ENCODE data around the gene RAB9A. TPM values are rescaled to one million over a fixed set of nuclear protein-coding genes. Genes with fewer than 3 reads are reported as not detected.

The RAB9A gene
- total RNA-seq, 1 experiment from 2014 or later = 29.5 TPM

DNA sequence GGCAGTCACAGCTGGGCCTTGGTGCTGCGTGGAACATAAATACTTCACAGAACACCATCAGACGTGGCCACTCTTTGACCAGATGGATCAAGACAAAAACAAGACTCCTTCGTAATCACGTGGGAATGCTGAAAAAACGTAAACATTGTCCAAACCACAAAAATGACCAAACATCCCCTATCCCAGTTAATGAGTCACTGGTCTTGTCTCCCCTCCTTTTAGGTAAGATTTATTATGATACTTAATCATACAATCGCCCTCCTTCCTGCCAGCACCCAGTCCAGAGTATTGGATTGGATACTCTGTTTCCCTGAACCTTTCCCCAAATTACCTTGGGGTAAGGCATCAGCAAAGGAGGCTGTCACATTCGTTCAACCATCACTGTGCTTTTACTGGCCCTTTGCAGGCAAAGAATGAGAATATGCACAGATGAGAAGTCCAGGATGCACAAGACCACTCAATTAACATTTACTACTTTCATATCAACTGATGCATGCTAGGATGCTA is 36.6 kb upstream of the RAB9A start:
- peak overlapping the region; percentile 91 for H3K4me2 ChIP-seq (ENCODE audit: low read length)
- no peaks in the 10 kb centered on the region for H3K27me3 ChIP-seq (ENCODE audit: low read length)
- peak overlapping the region; percentile 50 for H2AFZ ChIP-seq (ENCODE audit: low read length)
- DNase-seq = peak; percentile 88
- no peaks in the 10 kb centered on the region for H3K9me3 ChIP-seq (ENCODE audit: low read length)
- intact Hi-C loops (cut with micrococcal nuclease) = loop anchor here (2.0 to 10.0 kb wide), 2 partner anchors 82 to 678 kb away; partner anchors contain the start of genes OFD1, TMSB4X and TRAPPC2
- H3K4me1 ChIP-seq (ENCODE audit: insufficient read depth, low read length) = peaks cover 28% of the 10 kb centered on the region
- peak overlapping the region; percentile 92 for H3K9ac ChIP-seq (ENCODE audit: low read length)
- H3K36me3 ChIP-seq (ENCODE audit: low read depth, low read length) = no peaks in the 10 kb centered on the region
- H3K79me2 ChIP-seq (ENCODE audit: low read length) = no peaks in the 10 kb centered on the region
- no peaks in the 10 kb centered on the region for H4K20me1 ChIP-seq (ENCODE audit: low read length)
- peak overlapping the region; percentile 82 for H3K4me3 ChIP-seq (ENCODE audit: low read length)
- TF ChIP-seq, protein P1, sequence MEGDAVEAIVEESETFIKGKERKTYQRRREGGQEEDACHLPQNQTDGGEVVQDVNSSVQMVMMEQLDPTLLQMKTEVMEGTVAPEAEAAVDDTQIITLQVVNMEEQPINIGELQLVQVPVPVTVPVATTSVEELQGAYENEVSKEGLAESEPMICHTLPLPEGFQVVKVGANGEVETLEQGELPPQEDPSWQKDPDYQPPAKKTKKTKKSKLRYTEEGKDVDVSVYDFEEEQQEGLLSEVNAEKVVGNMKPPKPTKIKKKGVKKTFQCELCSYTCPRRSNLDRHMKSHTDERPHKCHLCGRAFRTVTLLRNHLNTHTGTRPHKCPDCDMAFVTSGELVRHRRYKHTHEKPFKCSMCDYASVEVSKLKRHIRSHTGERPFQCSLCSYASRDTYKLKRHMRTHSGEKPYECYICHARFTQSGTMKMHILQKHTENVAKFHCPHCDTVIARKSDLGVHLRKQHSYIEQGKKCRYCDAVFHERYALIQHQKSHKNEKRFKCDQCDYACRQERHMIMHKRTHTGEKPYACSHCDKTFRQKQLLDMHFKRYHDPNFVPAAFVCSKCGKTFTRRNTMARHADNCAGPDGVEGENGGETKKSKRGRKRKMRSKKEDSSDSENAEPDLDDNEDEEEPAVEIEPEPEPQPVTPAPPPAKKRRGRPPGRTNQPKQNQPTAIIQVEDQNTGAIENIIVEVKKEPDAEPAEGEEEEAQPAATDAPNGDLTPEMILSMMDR (conservative IDR thresholded peaks at IDR 0.05; ENCODE audit: low read depth, low read length) = no peak
- no peak for TF ChIP-seq EZH2phosphoT487 (IDR thresholded peaks at IDR 0.05; ENCODE audit: borderline replicate concordance, low read length)
- H3K27ac ChIP-seq (ENCODE audit: low read length) = peak overlapping the region; percentile 98
- H3F3A ChIP-seq (ENCODE audit: low read length, unreplicated experiment) = peaks cover 5% of the 10 kb centered on the region
- POLR2A ChIA-PET (ENCODE audit: unreplicated experiment) = no interaction called here
- CTCF ChIA-PET = no interaction called here
- ATAC-seq = peak; percentile 63
- no peaks in the 10 kb centered on the region for H3K9me2 ChIP-seq (replicated peaks; ENCODE audit: low read length)
- TSS peak; percentile 82 for BruUV-seq (replicated peaks)

DNA sequence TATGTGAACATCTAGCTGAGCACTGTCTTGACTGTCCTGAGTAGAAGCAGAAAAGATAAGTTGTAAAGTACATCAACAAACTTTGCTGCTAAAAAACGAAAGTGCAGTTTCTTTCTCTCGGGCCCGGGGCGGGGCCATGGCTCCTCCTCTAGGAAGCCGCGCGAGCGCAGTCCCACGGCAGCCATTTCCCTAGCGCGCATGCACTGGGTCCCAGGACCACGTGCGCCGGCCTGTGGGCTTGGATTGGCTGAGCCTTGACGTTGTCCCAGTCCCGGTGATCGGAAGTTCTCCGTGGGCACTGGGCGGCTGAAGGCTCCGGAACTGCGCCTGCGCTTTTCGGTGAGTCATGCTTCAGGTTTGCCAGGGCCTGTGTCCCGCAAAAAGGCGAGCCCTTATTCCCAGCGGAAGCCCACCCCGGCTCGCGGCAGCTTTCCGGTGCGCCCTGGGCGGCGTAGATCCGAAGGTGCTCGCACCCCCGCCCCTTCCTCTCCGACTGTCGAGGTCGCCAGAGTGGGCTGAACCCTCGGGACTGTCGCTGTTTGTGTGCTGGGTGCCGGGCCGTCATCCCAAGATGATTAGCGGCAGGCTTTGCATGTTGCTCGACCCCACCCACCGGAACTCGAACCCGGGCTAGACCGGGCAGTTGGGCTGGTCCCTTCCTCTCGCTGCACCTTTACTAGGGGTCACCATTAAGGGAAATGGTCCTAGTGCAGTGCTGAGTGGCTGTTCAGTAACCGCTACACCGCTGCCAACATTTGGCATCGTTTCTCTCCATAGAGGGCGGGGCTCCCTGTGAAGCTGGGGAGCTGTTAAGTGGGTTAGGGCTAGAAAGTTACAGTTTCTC is 35.9 kb upstream of the RAB9A start, which contains the start of gene TCEANC:
Gene TCEANC, plus strand, starts transcription at position 292 of the 844 bp plus-strand sequence. CDS start 9,368 bp downstream, outside the sequence.
- no peaks in the 10 kb centered on the region for H3K9me2 ChIP-seq (replicated peaks; ENCODE audit: low read length)
- CTCF ChIA-PET = no interaction called here
- no peaks in the 10 kb centered on the region for H4K20me1 ChIP-seq (ENCODE audit: low read length)
- intact Hi-C loops (cut with micrococcal nuclease) = loop anchor here (1.0 to 10.0 kb wide), 3 partner anchors 82 to 678 kb away; partner anchors contain the start of genes OFD1, TMSB4X and TRAPPC2
- peaks cover 5% of the 10 kb centered on the region for H3F3A ChIP-seq (ENCODE audit: low read length, unreplicated experiment)
- no peaks in the 10 kb centered on the region for H3K27me3 ChIP-seq (ENCODE audit: low read length)
- TF ChIP-seq EZH2 (IDR thresholded peaks at IDR 0.05; ENCODE audit: low read length, unreplicated experiment) = no peak
- TF ChIP-seq EZH2phosphoT487 (IDR thresholded peaks at IDR 0.05; ENCODE audit: borderline replicate concordance, low read length) = no peak
- TF ChIP-seq, protein P1 (conservative IDR thresholded peaks at IDR 0.05; ENCODE audit: low read depth, low read length) = no peak
- H3K79me2 ChIP-seq (ENCODE audit: low read length) = no peaks in the 10 kb centered on the region
- TSS peak; percentile 74 for BruUV-seq (replicated peaks)
- no peaks in the 10 kb centered on the region for H3K36me3 ChIP-seq (ENCODE audit: low read depth, low read length)
- H2AFZ ChIP-seq (ENCODE audit: low read length) = peak within 1 kb of the TSS; percentile 96
- DNase-seq (peak; percentile 97), ATAC-seq (peak; percentile 93)
- peak within 1 kb of the TSS; percentile 82 for H3K4me3 ChIP-seq (ENCODE audit: low read length)
- H3K27ac ChIP-seq (ENCODE audit: low read length) = peak within 1 kb of the TSS; percentile 98
- no peaks in the 10 kb centered on the region for H3K9me3 ChIP-seq (ENCODE audit: low read length)
- H3K9ac ChIP-seq (ENCODE audit: low read length) = peak within 1 kb of the TSS; percentile 92
- POLR2A ChIA-PET (ENCODE audit: unreplicated experiment) = interaction anchor here (0.7 kb wide), 1 partner anchor 862 kb away, joined by 4 read pairs; no protein-coding TSS in a partner anchor
- peak within 1 kb of the TSS; percentile 91 for H3K4me2 ChIP-seq (ENCODE audit: low read length)
- peaks cover 28% of the 10 kb centered on the region for H3K4me1 ChIP-seq (ENCODE audit: insufficient read depth, low read length)

Data from PC-3 (cell line).